PC-9 (cell line): Measurements from ENCODE around the gene MAGIX. TPM values are rescaled to one million over a fixed set of nuclear protein-coding genes. Genes with fewer than 3 reads are reported as not detected.

Source experiments
- BruUV-seq: library from RNA; stranded (reverse); fragments of 400-500 nt; replicated peaks from 2 replicates; lab custom pipeline; 2021; lab: Mats Ljungman, UMichigan
- CTCF ChIA-PET: fragments of 300-600 bp; sonication (Branson Sonifier 250); formaldehyde crosslinking; loops from one replicate; lab custom pipeline; 2022; ENCODE audit warnings: antibody characterized with exemption; lab: Charles Lee
- POLR2A ChIA-PET: fragments of 300-600 bp; sonication (Branson Sonifier 250); formaldehyde crosslinking; loops from one replicate; lab custom pipeline; 2022; ENCODE audit warnings: antibody characterized with exemption; ENCODE audit not compliant: unreplicated experiment; lab: Charles Lee
- DNase-seq, 2 experiments: peaks; one replicate each; pipeline versions ENCODE4 v3.0.0 to v3.0.0-alpha.2; 2015 to 2022; ENCODE audit warnings: mixed read lengths in 1 of 2
- H2AFZ ChIP-seq: fragments of 200-600 bp; sonication (generic); 2 replicates; pipeline ENCODE4 v1.8.1; 2017; ENCODE audit warnings: antibody characterized with exemption
- H3F3A ChIP-seq: fragments of 200-600 bp; sonication (generic); 2 replicates; pipeline ENCODE4 v1.8.1; 2017; ENCODE audit warnings: antibody characterized with exemption, mild to moderate bottlenecking, low read depth; ENCODE audit not compliant: insufficient read depth
- H3K27ac ChIP-seq: fragments of 200-600 bp; sonication (generic); 2 replicates; pipeline ENCODE4 v1.6.1; 2016; ENCODE audit warnings: mixed run types
- H3K27me3 ChIP-seq: fragments of 200-600 bp; sonication (generic); 2 replicates; pipeline ENCODE4 v1.6.1; 2016; ENCODE audit warnings: low read depth, mixed run types; ENCODE audit not compliant: insufficient read depth
- H3K36me3 ChIP-seq: fragments of 200-600 bp; sonication (generic); 2 replicates; pipeline ENCODE4 v1.6.1; 2016; ENCODE audit warnings: low read depth, mixed run types
- H3K4me1 ChIP-seq: fragments of 200-600 bp; sonication (generic); replicated peaks from 2 replicates; pipeline ENCODE4 v1.6.1; 2016; ENCODE audit warnings: mixed run types; ENCODE audit not compliant: insufficient read depth
- H3K4me2 ChIP-seq: fragments of 200-600 bp; sonication (generic); 2 replicates; pipeline ENCODE4 v1.6.1; 2017; ENCODE audit warnings: mixed run types
- H3K4me3 ChIP-seq: fragments of 200-600 bp; sonication (generic); 2 replicates; pipeline ENCODE4 v1.6.1; 2016; ENCODE audit warnings: mixed run types
- H3K79me2 ChIP-seq: fragments of 200-600 bp; sonication (generic); 2 replicates; pipeline ENCODE4 v1.6.1; 2017; ENCODE audit warnings: low read depth, mixed run types
- H3K9me2 ChIP-seq: fragments of 200-600 bp; sonication (generic); 2 replicates; pipeline ENCODE4 v1.8.1; 2017; ENCODE audit warnings: mild to moderate bottlenecking; ENCODE audit not compliant: insufficient read depth
- H3K9me3 ChIP-seq: fragments of 200-600 bp; sonication (generic); 2 replicates; pipeline ENCODE4 v1.8.1; 2016; ENCODE audit warnings: low read depth; ENCODE audit not compliant: insufficient read depth
- H4K20me1 ChIP-seq: fragments of 200-600 bp; sonication (generic); 2 replicates; pipeline ENCODE4 v1.8.1; 2017; ENCODE audit not compliant: insufficient read depth
- EZH2 ChIP-seq: fragments of 200-600 bp; sonication (generic); IDR thresholded peaks from 2 replicates; pipeline ENCODE4 v1.8.0; 2017; ENCODE audit warnings: antibody characterized with exemption, low read depth
- intact Hi-C: fragments of 100-400 bp; cut with micrococcal nuclease; formaldehyde crosslinking; loops from one replicate; pipeline ENCODE4 v1.10.0; 2022; ENCODE audit not compliant: unreplicated experiment
- total RNA-seq: library from RNA; stranded (reverse); gene quantifications from 2 replicates; pipeline ENCODE4 v1.2.3, GENCODE V29; 2021
- TF ChIP-seq, protein P1 (sequence below): fragments of 200-600 bp; sonication (generic); conservative IDR thresholded peaks from 2 replicates; pipeline ENCODE4 v1.6.1; 2017; ENCODE audit warnings: mixed run types, antibody characterized with exemption, mild to moderate bottlenecking, moderate library complexity

The MAGIX gene
- total RNA-seq, 1 experiment from 2014 or later: 1.8 TPM

DNA sequence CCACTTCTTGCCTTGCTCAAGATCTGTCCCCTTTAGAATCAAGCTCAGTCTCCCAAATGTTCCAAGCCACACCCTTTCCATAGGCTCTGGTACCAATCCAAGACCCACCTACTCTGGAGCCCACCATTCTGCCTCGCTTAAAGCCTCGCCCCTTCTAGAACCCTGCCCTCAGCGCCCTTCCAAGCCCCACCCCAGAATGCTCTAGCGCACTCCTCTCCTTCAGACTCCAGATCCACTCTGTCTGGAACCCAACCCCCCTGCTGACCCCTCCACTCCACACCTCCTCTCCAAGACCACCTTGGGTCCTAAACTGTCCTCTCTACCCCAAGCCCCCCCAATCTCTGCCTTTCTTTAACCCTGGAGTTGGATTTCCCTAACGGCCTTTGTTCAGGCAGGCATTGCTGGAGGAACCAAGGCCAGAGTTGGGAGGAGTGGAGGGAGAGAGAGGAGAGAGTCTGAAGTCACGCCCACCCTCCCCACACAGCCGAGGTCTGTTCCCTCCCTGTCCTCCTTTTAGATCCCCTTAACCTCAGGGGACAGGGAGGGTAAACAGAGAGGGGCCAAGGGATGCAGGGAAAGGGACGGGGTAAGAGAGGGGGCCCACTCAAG, 26.0 kb downstream of the MAGIX start:
- CTCF ChIA-PET: no interaction called here
- H4K20me1 ChIP-seq: no peaks in the 10 kb centered on the region
- no peaks in the 10 kb centered on the region for H3K36me3 ChIP-seq
- H3K27me3 ChIP-seq: no peaks in the 10 kb centered on the region
- H3K9me2 ChIP-seq: no peaks in the 10 kb centered on the region
- no peak for DNase-seq
- no peak overlapping the region for H2AFZ ChIP-seq
- TF ChIP-seq, protein P1, sequence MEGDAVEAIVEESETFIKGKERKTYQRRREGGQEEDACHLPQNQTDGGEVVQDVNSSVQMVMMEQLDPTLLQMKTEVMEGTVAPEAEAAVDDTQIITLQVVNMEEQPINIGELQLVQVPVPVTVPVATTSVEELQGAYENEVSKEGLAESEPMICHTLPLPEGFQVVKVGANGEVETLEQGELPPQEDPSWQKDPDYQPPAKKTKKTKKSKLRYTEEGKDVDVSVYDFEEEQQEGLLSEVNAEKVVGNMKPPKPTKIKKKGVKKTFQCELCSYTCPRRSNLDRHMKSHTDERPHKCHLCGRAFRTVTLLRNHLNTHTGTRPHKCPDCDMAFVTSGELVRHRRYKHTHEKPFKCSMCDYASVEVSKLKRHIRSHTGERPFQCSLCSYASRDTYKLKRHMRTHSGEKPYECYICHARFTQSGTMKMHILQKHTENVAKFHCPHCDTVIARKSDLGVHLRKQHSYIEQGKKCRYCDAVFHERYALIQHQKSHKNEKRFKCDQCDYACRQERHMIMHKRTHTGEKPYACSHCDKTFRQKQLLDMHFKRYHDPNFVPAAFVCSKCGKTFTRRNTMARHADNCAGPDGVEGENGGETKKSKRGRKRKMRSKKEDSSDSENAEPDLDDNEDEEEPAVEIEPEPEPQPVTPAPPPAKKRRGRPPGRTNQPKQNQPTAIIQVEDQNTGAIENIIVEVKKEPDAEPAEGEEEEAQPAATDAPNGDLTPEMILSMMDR: no peak
- TF ChIP-seq EZH2: no peak
- no peaks in the 10 kb centered on the region for H3K4me1 ChIP-seq
- no TSS peak for BruUV-seq
- no peaks in the 10 kb centered on the region for H3K9me3 ChIP-seq
- no peaks in the 10 kb centered on the region for H3F3A ChIP-seq
- no peak overlapping the region for H3K4me3 ChIP-seq
- POLR2A ChIA-PET: interaction anchor here (0.6 kb wide), 1 partner anchor 43 kb away, joined by 3 read pairs; no protein-coding TSS in a partner anchor
- H3K4me2 ChIP-seq: no peak overlapping the region
- 0 out of 2 replicates have a peak, but pooled peaks cover 6% of the 10 kb centered on the region for H3K79me2 ChIP-seq
- intact Hi-C loops: loop anchor here (10.0 kb wide), 1 partner anchor 144 kb away; the partner anchor contains the start of gene TFE3
- no peak overlapping the region for H3K27ac ChIP-seq

DNA sequence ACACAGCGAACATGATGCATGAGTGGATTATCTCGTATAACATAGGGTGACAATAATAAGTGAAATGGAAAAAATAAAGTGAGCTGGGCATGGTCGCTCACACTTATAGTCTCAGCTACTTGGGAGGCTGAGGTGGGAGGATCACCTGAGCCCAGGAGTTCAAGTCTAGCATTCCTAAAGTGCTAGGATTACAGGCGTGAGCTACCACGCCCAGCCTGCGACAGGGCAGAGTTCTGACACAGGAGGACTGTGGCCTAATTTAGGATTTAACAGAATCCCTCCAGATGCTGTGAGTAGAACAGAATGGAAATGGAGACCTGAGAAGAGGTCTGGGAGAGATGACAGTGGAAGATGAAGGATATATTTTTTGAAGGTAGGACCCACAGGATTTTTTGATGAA, 27.0 kb downstream of the MAGIX start:
- CTCF ChIA-PET: interaction anchor here (0.5 kb wide), 1 partner anchor 93 kb away, joined by 4 read pairs; no protein-coding TSS in a partner anchor
- Histone ChIP-seq H3K36me3 (no peaks in the 10 kb centered on the region), H4K20me1 (no peaks in the 10 kb centered on the region), H2AFZ (no peak overlapping the region), H3K27ac (no peak overlapping the region), H3K9me2 (no peaks in the 10 kb centered on the region), H3K27me3 (no peaks in the 10 kb centered on the region), H3K4me2 (peak overlapping the region; percentile 38), H3F3A (no peaks in the 10 kb centered on the region), H3K9me3 (no peaks in the 10 kb centered on the region), H3K79me2 (0 out of 2 replicates have a peak, but pooled peaks cover 6% of the 10 kb centered on the region), H3K4me1 (no peaks in the 10 kb centered on the region), H3K4me3 (peak overlapping the region; percentile 49; the same call in 1 of the 2 replicates)
- no peak for DNase-seq
- intact Hi-C loops: loop anchor here (2.0 to 10.0 kb wide), 2 partner anchors 79 to 145 kb away; partner anchors contain the start of genes PPP1R3F and TFE3
- BruUV-seq: no TSS peak
- TF ChIP-seq EZH2: no peak
- TF ChIP-seq, protein P1: no peak
- POLR2A ChIA-PET: interaction anchor here (0.7 to 0.9 kb wide), 2 partner anchors 22 to 79 kb away, joined by 5 to 12 read pairs; no protein-coding TSS in a partner anchor

DNA sequence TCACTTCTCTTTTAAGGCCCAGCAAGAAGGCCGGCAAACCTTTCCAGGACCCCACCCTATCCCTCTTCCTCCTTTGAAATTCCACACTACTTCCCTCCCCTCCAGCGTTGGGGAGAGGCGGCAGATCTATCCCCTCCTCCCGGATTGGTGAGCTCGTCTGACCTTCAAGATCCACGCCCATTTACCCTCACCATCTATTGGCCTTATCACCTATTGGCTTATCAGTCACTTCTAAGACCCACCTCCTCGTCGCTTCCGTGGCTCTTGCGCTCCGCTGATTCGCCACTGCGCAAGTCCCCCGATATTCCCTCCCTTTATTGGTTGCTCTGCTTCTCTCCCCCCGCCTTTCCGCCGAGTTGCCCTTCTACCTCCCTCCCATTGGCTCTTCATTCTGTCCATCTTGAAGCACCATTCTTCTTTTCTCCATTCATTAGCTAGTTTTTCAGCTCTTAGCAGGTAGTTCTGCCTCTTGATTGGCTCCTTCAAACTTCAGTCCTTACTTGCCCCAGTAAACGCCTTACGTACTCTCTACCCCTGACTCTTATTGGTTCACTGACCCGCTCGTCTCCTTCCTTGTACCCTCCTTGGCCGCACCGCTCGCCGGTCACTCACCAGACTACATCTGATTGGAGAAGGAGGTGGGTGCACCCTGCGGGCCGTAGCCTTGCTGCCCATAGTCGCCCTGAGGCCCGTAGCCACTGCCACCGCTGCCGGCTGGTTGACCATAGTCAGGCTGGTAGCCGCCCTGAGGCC, 28.4 kb downstream of the MAGIX start:
- no peaks in the 10 kb centered on the region for H3F3A ChIP-seq
- H4K20me1 ChIP-seq: no peaks in the 10 kb centered on the region
- H3K27me3 ChIP-seq: no peaks in the 10 kb centered on the region
- intact Hi-C loops: loop anchor here (2.0 kb wide), 1 partner anchor 78 kb away; the partner anchor contains the start of gene PPP1R3F
- no peak for TF ChIP-seq EZH2
- TF ChIP-seq, protein P1: no peak
- no peaks in the 10 kb centered on the region for H3K9me2 ChIP-seq
- no TSS peak for BruUV-seq
- no peaks in the 10 kb centered on the region for H3K36me3 ChIP-seq
- H3K79me2 ChIP-seq: no peaks in the 10 kb centered on the region
- no peaks in the 10 kb centered on the region for H3K9me3 ChIP-seq
- peak; percentile 79 to 95 for DNase-seq
- no peaks in the 10 kb centered on the region for H3K4me1 ChIP-seq
- H3K27ac ChIP-seq: peak overlapping the region; percentile 60; the same call in 1 of the 2 replicates
- 0 out of 2 replicates have a peak overlapping the region, but pooled peaks have one; percentile 48 for H2AFZ ChIP-seq
- POLR2A ChIA-PET: interaction anchor here (0.5 to 1.4 kb wide), 10 partner anchors 10 to 913 kb away, joined by 3 to 14 read pairs (median 6); partner anchors contain the start of genes CCDC22 and PPP1R3F
- H3K4me3 ChIP-seq: peak overlapping the region; percentile 57; the same call in 1 of the 2 replicates
- CTCF ChIA-PET: interaction anchor here (1.0 kb wide), 1 partner anchor 35 kb away, joined by 3 read pairs; no protein-coding TSS in a partner anchor
- peak overlapping the region; percentile 54; the same call in 1 of the 2 replicates for H3K4me2 ChIP-seq
